ENCODE results near the gene ATAD2B.

ATAD2B gene

DNA sequence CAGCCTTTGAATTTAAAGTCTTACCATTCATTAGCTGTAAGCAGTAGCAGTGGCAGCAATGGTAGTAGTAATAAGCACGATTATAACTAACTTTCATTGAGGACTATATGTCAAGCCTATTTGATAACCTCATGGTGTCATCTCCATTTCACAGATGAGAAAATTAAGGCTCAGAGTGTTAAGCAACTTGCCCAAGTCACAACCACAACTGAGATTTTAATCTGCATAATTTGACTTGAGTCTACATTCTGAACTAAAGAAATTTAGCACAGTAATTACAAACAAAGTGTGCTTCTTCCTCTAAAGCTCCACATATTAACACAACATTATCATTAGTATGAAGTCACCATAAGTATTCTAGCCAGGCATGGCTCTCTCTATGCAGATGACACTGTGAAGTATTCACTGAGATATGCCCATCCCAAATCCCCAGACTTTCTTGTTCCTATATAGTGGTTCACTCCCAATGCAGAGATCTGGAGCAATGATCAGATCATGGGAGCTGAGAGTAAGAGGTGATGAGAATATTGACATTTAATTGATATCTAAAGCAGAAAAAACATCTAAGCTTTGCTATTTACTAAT, 120.2 kb downstream of the ATAD2B start:
- TF ChIP-seq CTCF (IDR thresholded peaks at IDR 0.05) (no peak), ZFX (IDR thresholded peaks at IDR 0.05; ENCODE audit: borderline replicate concordance) (no peak)
- no peak overlapping the region for H3K27ac ChIP-seq

GRCh38 chr2:23806201-23806600, 120.7 kb downstream of the ATAD2B start:
- H3K27ac ChIP-seq: no peak overlapping the region
- TF ChIP-seq CTCF (IDR thresholded peaks at IDR 0.05) (no peak), ZFX (IDR thresholded peaks at IDR 0.05; ENCODE audit: borderline replicate concordance) (no peak)

GRCh38 chr2:23803965-23804542, 122.9 kb downstream of the ATAD2B start:
- H3K27ac ChIP-seq: no peak overlapping the region
- TF ChIP-seq ZFX (IDR thresholded peaks at IDR 0.05; ENCODE audit: borderline replicate concordance) (no peak), CTCF (IDR thresholded peaks at IDR 0.05) (peak; percentile 66)

- H3K27ac ChIP-seq: no peak overlapping the region
Observed at GRCh38 chr2:23803264-23803964, 123.5 kb downstream of the ATAD2B start.

DNA sequence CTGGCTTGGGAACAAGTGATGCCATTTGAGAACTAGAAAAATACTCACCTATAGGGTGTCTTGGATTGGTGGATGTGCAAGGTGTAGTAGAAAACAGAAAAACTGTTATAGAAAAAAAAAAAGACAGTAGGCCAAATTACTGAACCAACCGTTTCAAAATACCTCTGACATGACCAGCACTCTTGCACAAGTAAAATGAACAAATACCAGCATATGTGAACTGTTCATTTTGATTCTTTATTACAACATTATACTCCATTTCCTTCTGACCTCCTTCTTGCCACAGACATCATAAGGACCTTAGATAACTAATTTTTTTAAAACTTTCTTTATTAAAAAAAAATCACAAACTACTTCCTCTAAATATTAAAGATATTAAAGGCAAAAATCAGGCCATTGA, 125.5 kb downstream of the ATAD2B start:
- TF ChIP-seq CTCF (IDR thresholded peaks at IDR 0.05) (no peak), ZFX (IDR thresholded peaks at IDR 0.05; ENCODE audit: borderline replicate concordance) (no peak)
- no peak overlapping the region for H3K27ac ChIP-seq

More at GRCh38 chr2:23803264-23803964, 123.5 kb downstream of the ATAD2B start:
- TF ChIP-seq ZFX (IDR thresholded peaks at IDR 0.05; ENCODE audit: borderline replicate concordance): no peak
- TF ChIP-seq CTCF (IDR thresholded peaks at IDR 0.05): no peak

DNA sequence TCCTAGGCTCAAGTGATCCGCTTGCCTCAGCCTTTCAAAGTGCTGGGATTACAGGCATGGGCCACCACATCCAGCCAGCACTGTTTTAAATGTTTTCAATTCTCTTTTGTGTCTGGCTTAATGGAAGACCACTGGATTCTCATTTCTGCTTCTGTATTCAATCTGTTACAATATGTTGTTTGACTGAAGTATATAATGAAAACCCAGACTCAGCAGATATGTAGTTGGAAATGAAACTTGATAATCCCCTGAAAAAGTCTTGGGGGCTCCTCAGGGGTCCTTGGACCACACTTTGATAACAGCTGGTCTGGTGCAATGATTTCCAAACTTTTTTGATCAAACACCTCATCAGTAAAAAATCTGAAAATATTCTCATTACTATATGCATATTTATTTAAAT, 132.7 kb downstream of the ATAD2B start:
- H3K27ac ChIP-seq: no peak overlapping the region
- TF ChIP-seq ZFX (IDR thresholded peaks at IDR 0.05; ENCODE audit: borderline replicate concordance) (no peak), CTCF (IDR thresholded peaks at IDR 0.05) (no peak)

GRCh38 chr2:23793476-23793875, 133.4 kb downstream of the ATAD2B start:
- TF ChIP-seq CTCF (IDR thresholded peaks at IDR 0.05) (no peak), ZFX (IDR thresholded peaks at IDR 0.05; ENCODE audit: borderline replicate concordance) (no peak)
- H3K27ac ChIP-seq: no peak overlapping the region
